Right atrium auricular region (tissue), 2 donors: ENCODE measurements around the gene CNTRL. TPM values are rescaled to one million over a fixed set of nuclear protein-coding genes. Genes with fewer than 3 reads are reported as not detected.
"Not testable (repeated sequence)": the region's sequence is repeated elsewhere in the genome, so short reads cannot be mapped to it uniquely, and the experiment has no call there.

Experiments used
- DNase-seq: peaks from one replicate; pipeline ENCODE4 v3.0.0-alpha.2; 2019; ENCODE audit warnings: low spot score
- H3K27ac ChIP-seq, 2 donors: fragments of 200-600 bp; sonication (generic); 1 replicate in 1 of 2; 2 replicates in 1 of 2; pipeline ENCODE4 v1.5.1; 2016 to 2019
- H3K27me3 ChIP-seq, 2 donors: fragments of 200-600 bp; sonication (generic); one replicate each; pipeline versions ENCODE4 v1.5.1 to v1.6.0; 2017 to 2019
- H3K36me3 ChIP-seq: fragments of 200-600 bp; sonication (generic); one replicate; pipeline ENCODE4 v1.5.1; 2016
- H3K4me1 ChIP-seq, 2 donors: fragments of 200-600 bp; sonication (generic); one replicate each; pipeline versions ENCODE4 v1.5.1 to v1.6.0; 2017 to 2019
- H3K4me3 ChIP-seq, 2 donors: fragments of 200-600 bp; sonication (generic); 1 replicate in 1 of 2; 2 replicates in 1 of 2; pipeline ENCODE4 v1.5.1; 2017 to 2019; ENCODE audit warnings: mild to moderate bottlenecking in 1 of 2, moderate library complexity in 1 of 2
- H3K9me3 ChIP-seq, 2 donors: fragments of 200-600 bp; sonication (generic); one replicate each; pipeline ENCODE4 v1.5.1; 2019
- CTCF ChIP-seq, 2 donors: fragments of 200-600 bp; sonication (generic); IDR thresholded peaks; one replicate each; pipeline ENCODE4 v1.5.1; 2019; ENCODE audit warnings: antibody characterized with exemption in 2 of 2
- total RNA-seq, 2 donors: library from RNA; depleted of rRNA; stranded (reverse); fragments of >200 nt; gene quantifications; one replicate each; pipeline ENCODE4 v1.1.0, GENCODE V29; 2016

Gene CNTRL, protein sequence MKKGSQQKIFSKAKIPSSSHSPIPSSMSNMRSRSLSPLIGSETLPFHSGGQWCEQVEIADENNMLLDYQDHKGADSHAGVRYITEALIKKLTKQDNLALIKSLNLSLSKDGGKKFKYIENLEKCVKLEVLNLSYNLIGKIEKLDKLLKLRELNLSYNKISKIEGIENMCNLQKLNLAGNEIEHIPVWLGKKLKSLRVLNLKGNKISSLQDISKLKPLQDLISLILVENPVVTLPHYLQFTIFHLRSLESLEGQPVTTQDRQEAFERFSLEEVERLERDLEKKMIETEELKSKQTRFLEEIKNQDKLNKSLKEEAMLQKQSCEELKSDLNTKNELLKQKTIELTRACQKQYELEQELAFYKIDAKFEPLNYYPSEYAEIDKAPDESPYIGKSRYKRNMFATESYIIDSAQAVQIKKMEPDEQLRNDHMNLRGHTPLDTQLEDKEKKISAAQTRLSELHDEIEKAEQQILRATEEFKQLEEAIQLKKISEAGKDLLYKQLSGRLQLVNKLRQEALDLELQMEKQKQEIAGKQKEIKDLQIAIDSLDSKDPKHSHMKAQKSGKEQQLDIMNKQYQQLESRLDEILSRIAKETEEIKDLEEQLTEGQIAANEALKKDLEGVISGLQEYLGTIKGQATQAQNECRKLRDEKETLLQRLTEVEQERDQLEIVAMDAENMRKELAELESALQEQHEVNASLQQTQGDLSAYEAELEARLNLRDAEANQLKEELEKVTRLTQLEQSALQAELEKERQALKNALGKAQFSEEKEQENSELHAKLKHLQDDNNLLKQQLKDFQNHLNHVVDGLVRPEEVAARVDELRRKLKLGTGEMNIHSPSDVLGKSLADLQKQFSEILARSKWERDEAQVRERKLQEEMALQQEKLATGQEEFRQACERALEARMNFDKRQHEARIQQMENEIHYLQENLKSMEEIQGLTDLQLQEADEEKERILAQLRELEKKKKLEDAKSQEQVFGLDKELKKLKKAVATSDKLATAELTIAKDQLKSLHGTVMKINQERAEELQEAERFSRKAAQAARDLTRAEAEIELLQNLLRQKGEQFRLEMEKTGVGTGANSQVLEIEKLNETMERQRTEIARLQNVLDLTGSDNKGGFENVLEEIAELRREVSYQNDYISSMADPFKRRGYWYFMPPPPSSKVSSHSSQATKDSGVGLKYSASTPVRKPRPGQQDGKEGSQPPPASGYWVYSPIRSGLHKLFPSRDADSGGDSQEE (N-terminal part only)
- total RNA-seq: 1 to 10 TPM; 3.3 to 6.0 TPM

DNA sequence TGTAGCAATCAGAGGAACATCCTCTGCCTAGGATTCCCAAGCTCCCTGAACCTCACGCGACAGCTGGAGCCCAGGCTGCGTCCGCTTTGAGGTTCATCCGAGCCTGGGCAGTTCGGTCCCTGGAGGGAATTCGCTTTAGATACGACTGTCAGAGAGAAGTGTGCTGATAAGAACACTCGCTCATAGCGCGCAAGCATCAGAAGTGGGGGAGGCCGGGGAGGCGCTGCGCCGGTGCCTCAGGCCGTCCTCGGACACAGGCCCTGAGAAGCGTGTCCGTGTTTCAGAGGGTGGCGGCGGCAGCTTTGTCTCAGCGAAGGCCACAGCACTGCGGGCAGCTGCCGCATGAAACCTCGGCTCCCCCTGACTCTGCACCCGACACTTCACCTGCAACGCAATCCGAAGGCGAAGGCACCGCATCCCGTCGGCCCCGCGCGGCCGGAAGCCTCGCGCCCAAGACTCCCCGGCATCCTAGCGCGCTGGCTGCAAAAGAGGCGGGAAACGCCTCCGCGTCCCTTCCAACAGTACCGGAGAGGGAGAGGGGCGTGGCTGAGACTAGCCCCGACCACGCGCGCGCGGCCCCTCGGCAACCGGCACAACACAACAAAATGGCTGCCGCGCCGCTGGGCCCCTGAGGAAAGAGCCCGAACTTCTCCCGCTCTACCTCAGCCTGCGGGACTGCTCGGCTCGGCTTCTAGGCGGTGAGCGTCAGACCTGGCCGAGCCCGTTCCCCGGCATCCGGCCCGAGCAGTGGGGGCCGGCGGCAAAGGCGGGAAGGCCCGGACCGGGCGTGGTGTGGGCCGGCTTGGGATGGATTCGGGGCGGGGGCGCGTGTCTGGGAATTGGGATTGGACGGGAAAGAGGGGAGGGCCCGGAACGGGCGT, at the start of gene CNTRL:
Gene CNTRL, plus strand, starts transcription at position 586 of the 881 bp plus-strand sequence. CDS start 13,372 bp downstream, outside the sequence.
- TF ChIP-seq CTCF (IDR thresholded peaks at IDR 0.05): peak in 1 of 2 donors; percentile 19

GRCh38 chr9:121026260-121026691, 48.5 kb upstream of the CNTRL start:
- Histone ChIP-seq H3K4me3 (no peak overlapping the region), H3K4me1 (no peaks in the 10 kb centered on the region), H3K9me3 (no peaks in the 10 kb centered on the region), H3K36me3 (no peaks in the 10 kb centered on the region), H3K27ac (no peak overlapping the region), H3K27me3 (no peaks in the 10 kb centered on the region)
- no peak for DNase-seq
- TF ChIP-seq CTCF (IDR thresholded peaks at IDR 0.05): no peak

More for the DNA sequence above, at the start of gene CNTRL:
- no peaks in the 10 kb centered on the region for H3K9me3 ChIP-seq
- H3K27ac ChIP-seq: peak within 1 kb of the TSS; percentile 86 to 87
- H3K36me3 ChIP-seq: no peaks in the 10 kb centered on the region
- peak within 1 kb of the TSS; percentile 65 to 76 for H3K4me3 ChIP-seq
- H3K27me3 ChIP-seq: no peaks in the 10 kb centered on the region
- peak; percentile 91 for DNase-seq
- H3K4me1 ChIP-seq: peaks cover 0 to 14% of the 10 kb centered on the region in 2 donors

DNA sequence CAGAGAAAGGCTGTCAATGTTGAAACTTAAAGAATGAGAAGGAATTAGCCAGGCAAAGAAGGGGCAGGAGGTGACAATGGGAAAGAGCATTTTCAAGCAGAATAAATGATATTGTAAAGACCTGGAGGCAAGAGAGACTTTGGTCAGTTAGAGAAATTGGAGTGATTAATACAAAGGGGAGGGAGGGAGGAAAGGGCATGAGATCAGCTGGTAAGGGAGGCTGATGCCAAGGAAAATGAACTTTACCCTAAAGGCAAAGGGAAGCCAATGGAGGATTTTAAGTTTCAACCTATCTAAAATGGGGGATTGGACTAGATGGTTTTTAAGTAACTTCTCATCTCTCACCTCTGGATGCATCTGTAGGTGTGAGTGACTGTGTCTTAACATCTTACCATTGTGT, 48.0 kb upstream of the CNTRL start:
- Histone ChIP-seq H3K9me3 (no peaks in the 10 kb centered on the region), H3K4me1 (no peaks in the 10 kb centered on the region), H3K36me3 (no peaks in the 10 kb centered on the region), H3K27ac (no peak overlapping the region), H3K27me3 (no peaks in the 10 kb centered on the region), H3K4me3 (no peak overlapping the region)
- no peak for TF ChIP-seq CTCF (IDR thresholded peaks at IDR 0.05)
- DNase-seq: no peak

DNA sequence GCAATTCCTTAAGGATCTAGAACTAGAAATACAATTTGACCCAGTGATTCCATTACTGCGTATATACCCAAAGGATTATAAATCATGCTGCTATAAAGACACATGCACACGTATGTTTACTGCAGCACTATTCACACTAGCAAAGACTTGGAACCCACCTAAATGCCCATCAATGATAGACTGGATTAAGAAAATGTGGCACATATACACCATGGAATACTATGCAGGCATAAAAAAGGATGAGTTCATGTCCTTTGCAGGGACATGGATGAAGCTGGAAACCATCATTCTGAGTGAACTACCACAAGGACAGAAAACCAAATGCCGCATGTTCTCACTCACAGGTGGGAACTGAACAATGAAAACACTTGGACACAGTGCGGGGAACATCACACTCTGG, 46.5 kb upstream of the CNTRL start:
- H3K4me3 ChIP-seq, H3K27ac ChIP-seq, DNase-seq, H3K36me3 ChIP-seq, H3K9me3 ChIP-seq, H3K4me1 ChIP-seq, H3K27me3 ChIP-seq: not testable (repeated sequence)

DNA sequence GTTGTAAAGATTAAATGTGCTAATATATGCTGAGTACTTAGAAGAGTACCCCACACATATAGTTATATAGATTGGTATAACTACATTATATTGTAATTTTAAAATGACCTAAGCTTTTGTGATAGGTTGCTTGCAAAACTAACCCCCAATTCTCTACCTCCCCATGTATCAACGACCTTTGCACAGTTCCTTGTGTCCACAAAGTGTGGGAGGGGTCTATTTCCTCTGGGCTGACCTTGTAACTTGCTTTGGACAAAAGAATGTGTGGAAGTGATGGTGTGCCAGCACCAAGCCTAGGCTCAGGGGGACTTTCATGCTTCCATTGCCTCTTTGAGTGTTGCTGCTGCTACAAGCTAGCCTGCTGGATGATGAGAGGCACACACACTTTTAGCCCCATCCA, 45.3 kb upstream of the CNTRL start:
- H3K4me3 ChIP-seq: no peak overlapping the region
- H3K36me3 ChIP-seq: no peaks in the 10 kb centered on the region
- DNase-seq: no peak
- H3K27me3 ChIP-seq: no peaks in the 10 kb centered on the region
- no peaks in the 10 kb centered on the region for H3K4me1 ChIP-seq
- no peak for TF ChIP-seq CTCF (IDR thresholded peaks at IDR 0.05)
- no peak overlapping the region for H3K27ac ChIP-seq
- H3K9me3 ChIP-seq: no peaks in the 10 kb centered on the region
